Peyer's patch (tissue), 4 donors: ENCODE data around the gene ANXA6.

Source experiments
- CTCF ChIP-seq, 6 experiments: fragments of 450-650 bp in 4 of 6; fragments of 200-600 bp in 2 of 6; sonication (generic) in 1 of 6; IDR thresholded peaks; one replicate each; pipeline ENCODE4 v1.5.1; 2017 to 2019; ENCODE audit warnings: antibody characterized with exemption in 6 of 6, mild to moderate bottlenecking in 3 of 6, moderate library complexity in 1 of 6
- POLR2A ChIP-seq, 2 donors: fragments of 450-650 bp; IDR thresholded peaks; one replicate each; pipeline ENCODE4 v1.5.1; 2017; ENCODE audit warnings: antibody characterized with exemption in 2 of 2, mild to moderate bottlenecking in 2 of 2, moderate library complexity in 2 of 2

GRCh38 chr5:151192626-151193025 lies 35.0 kb upstream of the ANXA6 start:
- no peak for TF ChIP-seq POLR2A (IDR thresholded peaks at IDR 0.05)
- TF ChIP-seq CTCF (IDR thresholded peaks at IDR 0.05), result no peak
